Measurements from ENCODE around the gene NEDD9. TPM values are rescaled to one million over a fixed set of nuclear protein-coding genes. Genes with fewer than 3 reads are reported as not detected.

Gene NEDD9
- total and polyA plus RNA-seq, 10 of the 15 experiments (the other 5 are each of a cell fraction or from before 2014, with no cell fraction given), result 4.9 to 92.6 (median 14.6) TPM

GRCh38 chr6:11193434-11193833 is 39.0 kb downstream of the NEDD9 start (continued):
- TF ChIP-seq BCLAF1 (IDR thresholded peaks at IDR 0.05) (no peak), ESRRA (IDR thresholded peaks at IDR 0.05; ENCODE audit: low read length) (no peak), CBX5 (IDR thresholded peaks at IDR 0.05; ENCODE audit: low read depth) (no peak), NFYA (IDR thresholded peaks at IDR 0.05; ENCODE audit: borderline replicate concordance, low read depth, low read length) (no peak), ZBTB11 (CRISPR knock-in tag; IDR thresholded peaks at IDR 0.05) (no peak), CBX3 (IDR thresholded peaks at IDR 0.05; ENCODE audit: borderline replicate concordance, low read depth) (no peak), ZBTB40 (IDR thresholded peaks at IDR 0.05; ENCODE audit: borderline replicate concordance) (no peak), PAX8 (IDR thresholded peaks at IDR 0.05) (no peak), ATF3 (IDR thresholded peaks at IDR 0.05; ENCODE audit: borderline replicate concordance, extremely low read depth, low read depth, low read length) (no peak), ZBED1 (IDR thresholded peaks at IDR 0.05; ENCODE audit: borderline replicate concordance) (no peak), STAT3 (IDR thresholded peaks at IDR 0.05; ENCODE audit: low read depth, low read length) (no peak)

Data from GM12878 (cell line).